ENCODE measurements around the gene TBX20. TPM values are rescaled to one million over a fixed set of nuclear protein-coding genes. Genes with fewer than 3 reads are reported as not detected.

TBX20 gene
- total and polyA plus RNA-seq, 2 of the 8 experiments (the other 6 are each of a cell fraction or from before 2014, with no cell fraction given), result 0.08 to 0.26 TPM

DNA sequence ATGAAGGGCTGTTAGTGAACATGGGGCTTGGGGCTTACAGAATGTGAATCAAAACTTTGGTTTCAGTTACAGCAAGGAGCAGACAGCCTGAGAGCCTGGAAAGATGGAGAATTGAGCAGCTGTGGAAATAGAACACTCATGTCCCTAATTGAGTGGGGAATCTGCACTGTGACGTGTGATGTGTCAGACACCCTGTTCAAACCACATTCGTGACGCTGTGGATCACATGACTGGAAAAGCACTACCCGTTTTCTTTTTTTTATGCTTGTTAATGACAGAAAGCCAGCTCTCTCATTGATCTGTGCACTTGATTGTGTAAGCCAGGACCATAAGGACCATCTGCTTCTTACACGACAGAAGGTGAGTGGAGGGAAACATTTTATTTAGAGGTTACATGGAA, 15.1 kb upstream of the TBX20 start:
- ChIA-PET POLR2A (ENCODE audit: partially characterized antibody) (no interaction called here), CTCF (ENCODE audit: partially characterized antibody) (no interaction called here)
- no peak overlapping the region for H3K9ac ChIP-seq (replicated peaks in 1 of 4; ENCODE audit: extremely low read depth in 1 of 4, low read depth in 3 of 4, low read length in 3 of 4)
- H3K79me1 ChIP-seq (ENCODE audit: low read depth, low read length), result no peaks in the 10 kb centered on the region
- no peak overlapping the region for H3K27ac ChIP-seq (ENCODE audit: low read depth, low read length)
- no peaks in the 10 kb centered on the region for H3K79me2 ChIP-seq (ENCODE audit: control insufficient read depth in 1 of 2, insufficient read depth in 2 of 2, low read length in 2 of 2)
- no peaks in the 10 kb centered on the region for H3K23me2 ChIP-seq (ENCODE audit: low read depth, low read length)
- DNase-seq (ENCODE audit: low read depth in 1 of 2, low spot score in 2 of 2), result no peak
- no peak overlapping the region for H3K56ac ChIP-seq (replicated peaks; ENCODE audit: insufficient read length, low read depth, low read length)
- no peak overlapping the region for H4K8ac ChIP-seq (ENCODE audit: extremely low read depth, insufficient read depth, low read length)
- H3K27me3 ChIP-seq (replicated peaks in 1 of 4; ENCODE audit: control insufficient read depth in 3 of 4, extremely low read depth in 1 of 4, insufficient read depth in 3 of 4, low read length in 3 of 4), result peaks cover 0 to under 1% (median under 1%) of the 10 kb centered on the region in 4 experiments; a peak in 3 of 7 replicates
- H2AFZ ChIP-seq (ENCODE audit: low read length), result no peak overlapping the region
- H3K4me3 ChIP-seq (ENCODE audit: extremely low read depth in 1 of 4, insufficient read depth in 2 of 4, low read depth in 3 of 4, low read length in 4 of 4), result no peak overlapping the region
- no peaks in the 10 kb centered on the region for H3K36me3 ChIP-seq (ENCODE audit: control insufficient read depth in 2 of 4, insufficient read depth in 4 of 4, low read length in 3 of 4)
- no peak overlapping the region for H3K18ac ChIP-seq (ENCODE audit: extremely low read depth, low read length)
- TF ChIP-seq, protein P1, sequence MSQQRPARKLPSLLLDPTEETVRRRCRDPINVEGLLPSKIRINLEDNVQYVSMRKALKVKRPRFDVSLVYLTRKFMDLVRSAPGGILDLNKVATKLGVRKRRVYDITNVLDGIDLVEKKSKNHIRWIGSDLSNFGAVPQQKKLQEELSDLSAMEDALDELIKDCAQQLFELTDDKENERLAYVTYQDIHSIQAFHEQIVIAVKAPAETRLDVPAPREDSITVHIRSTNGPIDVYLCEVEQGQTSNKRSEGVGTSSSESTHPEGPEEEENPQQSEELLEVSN (IDR thresholded peaks at IDR 0.05), result no peak
- TF ChIP-seq EGR1 (IDR thresholded peaks at IDR 0.05; ENCODE audit: borderline replicate concordance, low read depth, low read length) (no peak), FOSL1 (IDR thresholded peaks at IDR 0.05; ENCODE audit: insufficient read depth, low read depth, low read length) (no peak), SP1 (IDR thresholded peaks at IDR 0.05; ENCODE audit: low read depth, low read length) (no peak), JUN (IDR thresholded peaks at IDR 0.05; ENCODE audit: low read depth, low read length) (no peak), BRCA1 (IDR thresholded peaks at IDR 0.05; ENCODE audit: low read depth, low read length) (no peak), TCF12 (IDR thresholded peaks at IDR 0.05; ENCODE audit: low read depth, low read length) (no peak), YY1 (IDR thresholded peaks at IDR 0.05; ENCODE audit: low read depth, low read length) (no peak), CREB1 (IDR thresholded peaks at IDR 0.05) (no peak)
- TF ChIP-seq, protein P2, sequence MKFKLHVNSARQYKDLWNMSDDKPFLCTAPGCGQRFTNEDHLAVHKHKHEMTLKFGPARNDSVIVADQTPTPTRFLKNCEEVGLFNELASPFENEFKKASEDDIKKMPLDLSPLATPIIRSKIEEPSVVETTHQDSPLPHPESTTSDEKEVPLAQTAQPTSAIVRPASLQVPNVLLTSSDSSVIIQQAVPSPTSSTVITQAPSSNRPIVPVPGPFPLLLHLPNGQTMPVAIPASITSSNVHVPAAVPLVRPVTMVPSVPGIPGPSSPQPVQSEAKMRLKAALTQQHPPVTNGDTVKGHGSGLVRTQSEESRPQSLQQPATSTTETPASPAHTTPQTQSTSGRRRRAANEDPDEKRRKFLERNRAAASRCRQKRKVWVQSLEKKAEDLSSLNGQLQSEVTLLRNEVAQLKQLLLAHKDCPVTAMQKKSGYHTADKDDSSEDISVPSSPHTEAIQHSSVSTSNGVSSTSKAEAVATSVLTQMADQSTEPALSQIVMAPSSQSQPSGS (IDR thresholded peaks at IDR 0.05; ENCODE audit: low read length), result no peak
- no peak overlapping the region for H3K4me2 ChIP-seq (ENCODE audit: insufficient read depth in 1 of 2, low read depth in 2 of 2, low read length in 2 of 2)
- H2BK12ac ChIP-seq (ENCODE audit: low read depth, low read length), result no peak overlapping the region
- WGBS, 2 experiments (ENCODE audit: extremely low coverage in 1 of 2, insufficient coverage in 1 of 2, insufficient read length in 1 of 2, insufficient replicate concordance in 2 of 2, low coverage in 1 of 2, low lambda C conversion rate in 2 of 2, missing lambda C conversion rate in 1 of 2), result 89% methylated on average over 5 of the region's 5 CpGs; no CpG with 5 or more reads in 1 of the 2 experiments
- no peak overlapping the region for H2BK5ac ChIP-seq (ENCODE audit: low read depth, low read length)
- H3K4me1 ChIP-seq (replicated peaks in 1 of 4; ENCODE audit: control insufficient read depth in 3 of 4, insufficient read depth in 4 of 4, low read length in 3 of 4), result no peaks in the 10 kb centered on the region
- H4K20me1 ChIP-seq (replicated peaks in 1 of 2; ENCODE audit: control insufficient read depth in 1 of 2, insufficient read depth in 2 of 2, low read length in 2 of 2), result no peaks in the 10 kb centered on the region
- H3K14ac ChIP-seq (ENCODE audit: insufficient read length), result no peak overlapping the region
- no peak overlapping the region for H2BK120ac ChIP-seq (replicated peaks; ENCODE audit: low read depth, low read length)
- H3K9me3 ChIP-seq (ENCODE audit: insufficient read depth in 2 of 2, low read depth in 1 of 2, low read length in 1 of 2), result no peaks in the 10 kb centered on the region
- no peak overlapping the region for H2BK15ac ChIP-seq (ENCODE audit: low read length)
- no peak overlapping the region for H4K91ac ChIP-seq (replicated peaks; ENCODE audit: insufficient read length, low read length)
- no peak overlapping the region for H3K23ac ChIP-seq (ENCODE audit: insufficient read length)
- no peak overlapping the region for H2AK5ac ChIP-seq (ENCODE audit: low read depth, low read length)
- no peak for FAIRE-seq
- no peak overlapping the region for H3K4ac ChIP-seq (replicated peaks; ENCODE audit: insufficient read length, low read depth, low read length)
- H4K5ac ChIP-seq (ENCODE audit: insufficient read length, low read depth, low read length), result no peak overlapping the region
- H2BK20ac ChIP-seq (ENCODE audit: low read length), result no peak overlapping the region

Measured in H1 (cell line).